ENCODE measurements around the gene RNF180. TPM values are rescaled to one million over a fixed set of nuclear protein-coding genes. Genes with fewer than 3 reads are reported as not detected.
A peak's percentile ranks its signal among the peaks of the same experiment; 100 is the strongest.

Gene RNF180, protein sequence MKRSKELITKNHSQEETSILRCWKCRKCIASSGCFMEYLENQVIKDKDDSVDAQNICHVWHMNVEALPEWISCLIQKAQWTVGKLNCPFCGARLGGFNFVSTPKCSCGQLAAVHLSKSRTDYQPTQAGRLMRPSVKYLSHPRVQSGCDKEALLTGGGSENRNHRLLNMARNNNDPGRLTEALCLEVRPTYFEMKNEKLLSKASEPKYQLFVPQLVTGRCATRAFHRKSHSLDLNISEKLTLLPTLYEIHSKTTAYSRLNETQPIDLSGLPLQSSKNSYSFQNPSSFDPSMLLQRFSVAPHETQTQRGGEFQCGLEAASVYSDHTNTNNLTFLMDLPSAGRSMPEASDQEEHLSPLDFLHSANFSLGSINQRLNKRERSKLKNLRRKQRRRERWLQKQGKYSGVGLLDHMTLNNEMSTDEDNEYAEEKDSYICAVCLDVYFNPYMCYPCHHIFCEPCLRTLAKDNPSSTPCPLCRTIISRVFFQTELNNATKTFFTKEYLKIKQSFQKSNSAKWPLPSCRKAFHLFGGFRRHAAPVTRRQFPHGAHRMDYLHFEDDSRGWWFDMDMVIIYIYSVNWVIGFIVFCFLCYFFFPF
- polyA plus RNA-seq (2013, experiment 1 of 2) = 3.8 TPM
- 3.6 TPM for polyA plus RNA-seq (2013, experiment 2 of 2)

DNA sequence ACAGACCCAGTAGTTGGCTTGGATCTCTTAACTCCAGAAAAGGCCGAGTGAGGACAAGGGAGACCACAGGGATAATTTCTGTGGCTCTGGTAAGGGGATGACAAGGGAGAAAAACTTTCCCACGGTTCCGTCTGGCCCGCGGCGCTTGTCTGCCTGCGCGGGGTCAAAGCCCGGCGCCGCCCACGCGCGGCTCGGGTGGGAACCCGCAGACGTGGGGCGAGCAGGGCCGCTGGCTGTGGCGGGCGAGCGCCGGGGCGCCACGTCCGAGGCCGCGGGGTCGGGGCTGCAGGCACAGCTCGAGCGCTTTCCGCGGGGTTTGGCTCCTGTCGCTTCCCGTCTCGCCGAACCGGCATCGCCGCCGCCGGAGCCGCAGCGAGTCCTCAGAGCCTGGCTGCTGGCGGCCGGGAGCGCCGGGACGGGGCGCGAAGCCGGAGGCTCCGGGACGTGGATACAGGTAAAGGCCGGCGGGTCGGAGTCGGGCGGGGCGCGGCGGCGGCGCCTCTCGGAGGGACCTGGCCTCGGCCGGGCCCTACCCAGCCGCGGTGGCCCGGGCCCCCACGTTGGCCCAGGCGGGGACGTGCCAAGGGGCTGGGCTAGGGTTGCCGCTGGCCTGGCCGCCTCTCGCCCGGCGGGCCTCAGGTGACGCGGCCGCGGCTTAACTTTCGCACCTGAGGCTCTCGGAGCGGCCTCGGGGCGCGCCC, at the start of gene RNF180:
Gene RNF180, plus strand, starts transcription at position 344 of the 701 bp plus-strand sequence. CDS start 34,965 bp downstream, outside the sequence.
- no peaks in the 10 kb centered on the region for H3K36me3 ChIP-seq (ENCODE audit: control insufficient read depth, insufficient read depth, low read length)
- H3K4me3 ChIP-seq (ENCODE audit: extremely low read depth, insufficient read depth, low read length, poor library complexity, severe bottlenecking) = peak within 1 kb of the TSS; percentile 74
- H3K9me3 ChIP-seq (ENCODE audit: control insufficient read depth, low read length) = no peaks in the 10 kb centered on the region
- no peaks in the 10 kb centered on the region for H3K4me1 ChIP-seq (ENCODE audit: control insufficient read depth, insufficient read depth, low read length, poor library complexity, severe bottlenecking)
- 0 to 1% methylated on average over 38 to 78 of the region's 88 CpGs for WGBS, 2 experiments (ENCODE audit: insufficient coverage in 2 of 2)
- no peak within 1 kb of the TSS for H3K27ac ChIP-seq (ENCODE audit: low read depth, low read length, severe bottlenecking)

DNA sequence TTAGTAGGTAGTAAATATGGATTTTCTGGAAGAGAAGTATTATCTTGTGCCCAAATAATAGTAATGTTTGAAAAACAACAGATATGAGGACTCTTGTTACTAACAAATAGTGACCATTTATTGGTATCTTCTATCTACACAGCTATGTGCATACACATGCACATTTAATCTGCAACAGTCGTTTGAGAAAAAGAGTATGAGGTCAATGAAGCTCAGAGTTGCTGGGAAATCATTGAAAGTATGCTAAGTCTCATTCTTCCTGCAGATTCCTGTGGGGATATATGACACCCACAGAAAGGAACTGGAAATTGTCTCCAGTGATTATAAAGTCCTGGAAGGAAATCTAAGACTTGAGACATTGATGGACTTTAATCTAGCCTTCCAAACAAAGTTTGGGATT, 40.1 kb upstream of the RNF180 start:
- H3K4me3 ChIP-seq (ENCODE audit: extremely low read depth, insufficient read depth, low read length, poor library complexity, severe bottlenecking) = no peak overlapping the region
- WGBS, 2 experiments (ENCODE audit: insufficient coverage in 2 of 2) = 60 to 67% methylated on average over 1 of the region's 1 CpG
- no peaks in the 10 kb centered on the region for H3K9me3 ChIP-seq (ENCODE audit: control insufficient read depth, low read length)
- H3K4me1 ChIP-seq (ENCODE audit: control insufficient read depth, insufficient read depth, low read length, poor library complexity, severe bottlenecking) = no peaks in the 10 kb centered on the region
- H3K27ac ChIP-seq (ENCODE audit: low read depth, low read length, severe bottlenecking) = no peak overlapping the region
- no peaks in the 10 kb centered on the region for H3K36me3 ChIP-seq (ENCODE audit: control insufficient read depth, insufficient read depth, low read length)

DNA sequence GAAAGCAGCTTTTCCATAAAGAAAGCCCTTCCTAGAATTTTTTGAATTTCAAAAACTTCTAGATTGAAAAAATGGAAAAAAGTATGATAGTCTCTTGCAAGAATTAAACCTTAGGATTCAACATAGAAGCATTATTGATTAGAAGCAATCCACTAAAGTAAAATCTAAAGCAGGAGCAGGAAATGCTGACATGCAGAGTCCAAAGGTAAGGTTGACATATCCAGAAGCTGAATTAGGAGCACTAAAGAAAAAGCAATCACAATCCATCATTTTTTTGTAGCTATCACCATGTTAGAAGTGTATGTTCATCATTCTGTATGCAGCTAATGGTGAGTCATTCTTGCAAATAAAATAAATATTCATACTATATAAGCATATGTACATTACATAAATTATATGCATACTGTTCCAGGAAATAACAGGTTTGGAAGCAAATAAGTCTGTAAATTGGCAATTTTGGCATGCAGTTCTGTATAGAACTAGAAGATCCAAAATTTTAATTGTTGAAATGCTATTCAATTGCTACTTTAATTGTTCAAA, 39.4 kb upstream of the RNF180 start:
- no peak overlapping the region for H3K4me3 ChIP-seq (ENCODE audit: extremely low read depth, insufficient read depth, low read length, poor library complexity, severe bottlenecking)
- no peaks in the 10 kb centered on the region for H3K4me1 ChIP-seq (ENCODE audit: control insufficient read depth, insufficient read depth, low read length, poor library complexity, severe bottlenecking)
- H3K27ac ChIP-seq (ENCODE audit: low read depth, low read length, severe bottlenecking) = no peak overlapping the region
- no peaks in the 10 kb centered on the region for H3K36me3 ChIP-seq (ENCODE audit: control insufficient read depth, insufficient read depth, low read length)
- no peaks in the 10 kb centered on the region for H3K9me3 ChIP-seq (ENCODE audit: control insufficient read depth, low read length)

DNA sequence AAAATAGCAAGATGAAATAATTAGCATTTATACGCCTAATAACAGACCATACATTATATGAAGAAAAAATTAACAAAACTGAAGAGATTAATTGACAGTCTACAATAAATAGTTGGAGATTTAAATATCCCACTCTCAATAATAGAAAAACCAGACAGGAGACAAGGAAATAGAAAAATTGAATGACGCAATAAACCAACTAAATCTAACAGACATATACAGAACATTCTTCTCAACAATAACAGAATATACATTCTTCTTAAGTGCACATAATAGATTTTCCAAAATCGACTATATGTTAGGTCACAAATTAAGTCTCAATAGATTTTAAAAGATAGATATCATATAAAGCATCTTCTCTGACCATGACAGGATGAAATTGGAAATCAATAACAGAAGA, 25.6 kb upstream of the RNF180 start:
- Histone ChIP-seq H3K9me3 (ENCODE audit: control insufficient read depth, low read length) (no peaks in the 10 kb centered on the region), H3K4me1 (ENCODE audit: control insufficient read depth, insufficient read depth, low read length, poor library complexity, severe bottlenecking) (peaks cover 4% of the 10 kb centered on the region), H3K36me3 (ENCODE audit: control insufficient read depth, insufficient read depth, low read length) (no peaks in the 10 kb centered on the region), H3K4me3 (ENCODE audit: extremely low read depth, insufficient read depth, low read length, poor library complexity, severe bottlenecking) (no peak overlapping the region), H3K27ac (ENCODE audit: low read depth, low read length, severe bottlenecking) (no peak overlapping the region)
- WGBS, 2 experiments (ENCODE audit: insufficient coverage in 2 of 2) = no CpG with 5 or more reads among the region's 3 CpGs

DNA sequence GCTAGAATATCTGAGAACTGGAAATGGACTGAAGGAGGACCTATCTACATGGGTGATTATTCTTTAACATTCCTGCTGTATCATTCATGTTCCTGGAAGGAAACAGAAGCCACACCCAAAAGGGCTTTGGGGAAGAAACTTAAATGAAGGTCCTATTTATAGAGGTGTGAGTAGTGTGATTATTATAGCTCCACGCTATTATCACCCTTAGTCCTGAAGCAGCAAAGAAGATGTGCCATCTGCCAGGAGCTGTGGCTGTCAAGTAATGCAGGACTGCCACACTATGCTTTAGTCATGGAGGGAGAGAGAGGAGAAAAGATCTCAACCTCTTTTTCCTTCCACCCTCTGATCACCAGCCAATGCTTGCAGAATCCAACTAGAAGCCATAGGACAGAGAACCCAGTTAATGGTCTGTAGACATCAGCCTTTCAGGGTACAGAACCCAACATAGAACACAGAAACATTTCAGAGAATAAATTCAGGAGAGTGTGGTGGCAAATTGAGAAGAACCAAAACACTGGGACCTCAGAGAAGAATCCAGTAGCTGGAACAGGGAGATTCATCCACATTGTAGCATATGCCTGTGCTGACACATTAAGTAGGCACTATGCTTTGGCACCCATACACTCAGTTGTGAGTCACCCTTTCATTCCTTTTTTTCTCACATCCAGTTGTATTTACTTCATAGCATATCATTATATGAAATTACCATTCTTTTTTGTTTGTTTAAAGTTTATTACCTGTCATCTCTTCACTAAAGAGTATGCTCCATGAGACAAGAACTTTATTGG, 21.0 kb upstream of the RNF180 start:
- WGBS, 2 experiments (ENCODE audit: insufficient coverage in 2 of 2) = 80% methylated on average over 1 of the region's 1 CpG; no CpG with 5 or more reads in 1 of the 2 experiments
- Histone ChIP-seq H3K4me1 (ENCODE audit: control insufficient read depth, insufficient read depth, low read length, poor library complexity, severe bottlenecking) (peaks cover 4% of the 10 kb centered on the region), H3K9me3 (ENCODE audit: control insufficient read depth, low read length) (no peaks in the 10 kb centered on the region), H3K36me3 (ENCODE audit: control insufficient read depth, insufficient read depth, low read length) (no peaks in the 10 kb centered on the region), H3K27ac (ENCODE audit: low read depth, low read length, severe bottlenecking) (no peak overlapping the region), H3K4me3 (ENCODE audit: extremely low read depth, insufficient read depth, low read length, poor library complexity, severe bottlenecking) (no peak overlapping the region)

DNA sequence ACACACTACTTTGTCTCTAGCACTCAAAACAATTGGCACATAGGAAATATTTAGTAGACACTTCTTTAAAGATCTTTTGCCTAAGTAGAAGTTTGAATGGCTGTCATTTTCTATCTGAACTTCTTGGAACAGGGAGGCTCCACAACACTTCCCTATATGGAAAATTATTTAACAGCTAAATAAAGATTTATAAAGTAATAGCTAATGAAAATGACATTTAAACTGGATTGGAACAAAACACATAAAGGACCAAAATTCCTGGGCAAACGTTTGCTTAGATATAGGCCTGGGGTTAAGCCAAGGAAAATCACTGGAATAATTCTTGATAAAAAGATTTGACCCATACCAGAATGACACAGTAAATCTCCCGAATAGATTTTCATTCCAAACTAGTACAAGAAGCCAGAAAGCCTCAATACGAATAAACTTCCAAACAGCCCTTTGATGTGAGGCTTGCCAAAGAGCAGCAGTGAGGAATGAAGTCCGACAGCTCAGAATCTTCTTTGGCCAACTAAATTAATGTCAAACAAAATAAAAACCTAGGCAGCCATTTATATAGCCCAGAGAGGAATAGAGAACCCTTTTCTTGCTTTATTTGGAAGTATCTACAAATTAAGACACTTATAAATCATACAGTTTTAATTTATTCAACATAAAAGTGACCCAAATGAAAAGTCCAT, 20.3 kb upstream of the RNF180 start:
- WGBS, 2 experiments (ENCODE audit: insufficient coverage in 2 of 2) = 58 to 73% methylated on average over 2 of the region's 4 CpGs
- no peaks in the 10 kb centered on the region for H3K9me3 ChIP-seq (ENCODE audit: control insufficient read depth, low read length)

DNA sequence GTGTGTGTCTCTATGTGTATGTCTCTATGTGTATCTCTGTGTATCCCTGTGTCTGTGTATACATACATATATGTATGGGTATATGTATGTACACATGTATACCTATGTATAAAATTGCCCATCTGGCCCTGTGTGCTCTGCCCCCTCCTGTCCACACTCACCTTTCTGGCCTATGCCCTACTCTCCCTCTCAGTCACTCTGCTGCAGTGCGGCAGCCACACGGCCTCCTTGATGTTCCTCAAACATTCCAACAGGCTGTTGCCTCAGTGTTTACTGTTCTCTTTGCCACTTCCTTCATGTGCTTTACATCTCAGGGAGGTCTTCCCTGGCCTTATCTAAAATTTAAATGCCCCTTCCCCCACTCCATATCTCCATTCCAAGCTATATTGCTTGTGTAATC, 18.3 kb upstream of the RNF180 start:
- Histone ChIP-seq H3K27ac (ENCODE audit: low read depth, low read length, severe bottlenecking) (no peak overlapping the region), H3K36me3 (ENCODE audit: control insufficient read depth, insufficient read depth, low read length) (no peaks in the 10 kb centered on the region), H3K4me1 (ENCODE audit: control insufficient read depth, insufficient read depth, low read length, poor library complexity, severe bottlenecking) (peaks cover 4% of the 10 kb centered on the region), H3K9me3 (ENCODE audit: control insufficient read depth, low read length) (no peaks in the 10 kb centered on the region), H3K4me3 (ENCODE audit: extremely low read depth, insufficient read depth, low read length, poor library complexity, severe bottlenecking) (no peak overlapping the region)
- 93 to 97% methylated on average over 2 of the region's 2 CpGs for whole genome bisulfite sequencing, 2 experiments (ENCODE audit: insufficient coverage in 2 of 2)

More for the DNA sequence above, 20.3 kb upstream of the RNF180 start:
- Histone ChIP-seq H3K4me3 (ENCODE audit: extremely low read depth, insufficient read depth, low read length, poor library complexity, severe bottlenecking) (no peak overlapping the region), H3K27ac (ENCODE audit: low read depth, low read length, severe bottlenecking) (no peak overlapping the region), H3K4me1 (ENCODE audit: control insufficient read depth, insufficient read depth, low read length, poor library complexity, severe bottlenecking) (peaks cover 4% of the 10 kb centered on the region), H3K36me3 (ENCODE audit: control insufficient read depth, insufficient read depth, low read length) (no peaks in the 10 kb centered on the region)

DNA sequence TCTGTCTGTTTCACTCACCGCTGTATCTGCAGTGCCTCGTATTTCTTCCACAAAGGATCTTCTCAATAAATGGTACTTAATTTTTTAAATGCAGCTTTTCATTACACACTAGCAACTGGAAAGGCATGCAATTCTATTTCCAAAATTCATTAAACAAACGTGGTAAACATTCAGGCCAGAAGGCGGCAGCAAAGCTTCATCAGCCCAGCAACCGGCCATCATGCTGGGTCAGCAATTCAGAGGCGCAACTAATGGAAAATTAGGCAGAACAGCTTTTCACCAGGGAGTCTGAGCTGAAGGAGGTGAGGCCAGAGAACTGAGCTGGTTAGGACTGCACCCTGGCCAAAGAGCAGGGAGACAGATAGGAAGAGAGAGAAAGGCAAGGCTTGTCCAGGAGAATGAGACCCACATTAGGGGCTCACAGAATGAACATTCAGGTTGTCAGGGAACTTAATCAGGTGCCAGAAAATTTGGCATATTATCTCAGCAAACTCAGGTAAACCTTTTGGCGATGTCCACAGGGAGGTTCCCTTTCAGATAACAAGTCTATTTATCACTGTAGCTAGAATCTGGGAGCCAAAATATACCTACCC, 17.7 kb upstream of the RNF180 start:
- H3K27ac ChIP-seq (ENCODE audit: low read depth, low read length, severe bottlenecking) = no peak overlapping the region
- H3K36me3 ChIP-seq (ENCODE audit: control insufficient read depth, insufficient read depth, low read length) = no peaks in the 10 kb centered on the region
- H3K4me3 ChIP-seq (ENCODE audit: extremely low read depth, insufficient read depth, low read length, poor library complexity, severe bottlenecking) = no peak overlapping the region
- no peaks in the 10 kb centered on the region for H3K9me3 ChIP-seq (ENCODE audit: control insufficient read depth, low read length)
- 20 to 25% methylated on average over 6 to 7 of the region's 7 CpGs for WGBS, 2 experiments (ENCODE audit: insufficient coverage in 2 of 2)
- peaks cover 4% of the 10 kb centered on the region for H3K4me1 ChIP-seq (ENCODE audit: control insufficient read depth, insufficient read depth, low read length, poor library complexity, severe bottlenecking)

DNA sequence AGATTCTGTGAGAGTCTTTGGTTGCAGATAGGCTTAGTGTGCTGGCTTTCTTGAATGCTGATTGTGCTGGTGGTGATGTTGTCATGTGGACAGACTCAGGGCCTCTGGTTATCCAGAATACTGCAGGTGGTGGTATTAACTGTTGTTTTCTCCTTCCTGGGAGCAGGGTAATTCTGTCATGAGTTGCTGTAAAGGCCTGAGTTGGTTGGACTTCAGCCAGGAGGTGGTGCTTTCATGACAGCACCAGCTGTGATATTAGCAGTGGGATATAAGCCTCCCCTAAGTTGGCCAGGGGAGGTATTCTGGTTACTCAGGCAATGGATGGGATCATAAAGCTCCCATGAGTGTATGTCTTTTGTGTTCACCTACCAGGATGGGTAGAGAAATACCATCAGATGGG, 16.4 kb upstream of the RNF180 start:
- Histone ChIP-seq H3K4me3 (ENCODE audit: extremely low read depth, insufficient read depth, low read length, poor library complexity, severe bottlenecking) (no peak overlapping the region), H3K9me3 (ENCODE audit: control insufficient read depth, low read length) (peaks cover 8% of the 10 kb centered on the region), H3K27ac (ENCODE audit: low read depth, low read length, severe bottlenecking) (no peak overlapping the region), H3K4me1 (ENCODE audit: control insufficient read depth, insufficient read depth, low read length, poor library complexity, severe bottlenecking) (peaks cover 4% of the 10 kb centered on the region), H3K36me3 (ENCODE audit: control insufficient read depth, insufficient read depth, low read length) (no peaks in the 10 kb centered on the region)

All from mesodermal cell (in vitro differentiated cells).